HG03066 (cell line): Measurements from ENCODE around the gene FOXK2.
"Not testable (repeated sequence)": the region's sequence is repeated elsewhere in the genome, so short reads cannot be mapped to it uniquely, and the experiment has no call there.

Experiments
- ATAC-seq: cut with Tn5 transposase; IDR thresholded peaks from one replicate; pipeline ENCODE4 v1.9.1; 2021; ENCODE audit warnings: low read depth; ENCODE audit not compliant: unreplicated experiment

Gene FOXK2

GRCh38 chr17:82561429-82562035 is 42.0 kb downstream of the FOXK2 start:
- no peak for ATAC-seq

- ATAC-seq: not testable (repeated sequence)
Observed at GRCh38 chr17:82562718-82563220, 43.2 kb downstream of the FOXK2 start.

- no peak for ATAC-seq
Observed at GRCh38 chr17:82563318-82563717, 43.8 kb downstream of the FOXK2 start.

GRCh38 chr17:82563745-82564144 is 44.2 kb downstream of the FOXK2 start:
- not testable (repeated sequence) for ATAC-seq

GRCh38 chr17:82564241-82564640 is 44.7 kb downstream of the FOXK2 start:
- no peak for ATAC-seq

- ATAC-seq: no peak
Observed at GRCh38 chr17:82565551-82565950, 46.0 kb downstream of the FOXK2 start.

- ATAC-seq: no peak
Observed at GRCh38 chr17:82566129-82566960, 46.8 kb downstream of the FOXK2 start.

GRCh38 chr17:82567286-82567685 is 47.8 kb downstream of the FOXK2 start:
- no peak for ATAC-seq

GRCh38 chr17:82568997-82569393 is 49.5 kb downstream of the FOXK2 start:
- ATAC-seq: no peak

GRCh38 chr17:82569621-82570020 is 50.1 kb downstream of the FOXK2 start:
- no peak for ATAC-seq

GRCh38 chr17:82570277-82570676 is 50.7 kb downstream of the FOXK2 start:
- ATAC-seq: no peak

GRCh38 chr17:82571855-82572254 is 52.3 kb downstream of the FOXK2 start:
- no peak for ATAC-seq

GRCh38 chr17:82574041-82574440 is 54.5 kb downstream of the FOXK2 start:
- ATAC-seq: no peak

- not testable (repeated sequence) for ATAC-seq
Observed at GRCh38 chr17:82575581-82576221, 56.2 kb downstream of the FOXK2 start.

GRCh38 chr17:82577300-82577699 is 57.8 kb downstream of the FOXK2 start:
- no peak for ATAC-seq

- not testable (repeated sequence) for ATAC-seq
Observed at GRCh38 chr17:82579969-82580368, 60.4 kb downstream of the FOXK2 start.

GRCh38 chr17:82582213-82582612 is 62.7 kb downstream of the FOXK2 start:
- ATAC-seq: no peak

GRCh38 chr17:82582709-82583108 is 63.2 kb downstream of the FOXK2 start:
- ATAC-seq: no peak

GRCh38 chr17:82583720-82584234 is 64.2 kb downstream of the FOXK2 start:
- no peak for ATAC-seq

GRCh38 chr17:82585935-82586575 is 66.5 kb downstream of the FOXK2 start:
- ATAC-seq: not testable (repeated sequence)
